Peyer's patch (tissue), 4 donors: ENCODE data around the gene STK16.

ENCODE experiments used
- POLR2A ChIP-seq, 2 donors: fragments of 450-650 bp; IDR thresholded peaks; one replicate each; pipeline ENCODE4 v1.5.1; 2017; ENCODE audit warnings: antibody characterized with exemption in 2 of 2, mild to moderate bottlenecking in 2 of 2, moderate library complexity in 2 of 2
- TF ChIP-seq, protein P1 (sequence below), 6 experiments: fragments of 450-650 bp in 4 of 6; fragments of 200-600 bp in 2 of 6; sonication (generic) in 1 of 6; IDR thresholded peaks; one replicate each; pipeline ENCODE4 v1.5.1; 2017 to 2019; ENCODE audit warnings: antibody characterized with exemption in 6 of 6, mild to moderate bottlenecking in 3 of 6, moderate library complexity in 1 of 6

DNA sequence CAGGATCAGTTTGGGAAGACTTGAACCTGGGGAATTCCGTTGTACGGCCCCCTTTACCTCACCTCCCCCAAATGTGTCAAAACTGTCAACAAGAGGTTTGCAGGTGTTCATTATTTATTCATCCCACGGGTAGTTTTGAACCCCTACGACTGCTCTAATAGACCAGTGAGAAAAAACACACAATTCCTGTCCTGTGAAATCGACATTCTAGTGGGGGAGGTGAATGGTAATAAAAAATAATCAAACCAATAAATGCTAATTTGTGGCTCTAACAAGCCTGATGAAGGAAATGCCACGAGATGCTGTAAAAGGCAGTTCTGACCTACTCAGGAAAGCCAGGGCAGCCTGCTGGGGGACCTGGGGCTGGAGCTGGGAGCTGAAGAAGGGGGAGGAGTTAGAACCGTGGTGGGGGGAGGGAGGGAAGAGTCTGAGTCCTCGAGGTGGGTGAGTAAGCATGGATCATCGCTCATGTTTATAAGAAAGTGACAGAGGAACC is 33.4 kb downstream of the STK16 start:
- TF ChIP-seq, protein P1, sequence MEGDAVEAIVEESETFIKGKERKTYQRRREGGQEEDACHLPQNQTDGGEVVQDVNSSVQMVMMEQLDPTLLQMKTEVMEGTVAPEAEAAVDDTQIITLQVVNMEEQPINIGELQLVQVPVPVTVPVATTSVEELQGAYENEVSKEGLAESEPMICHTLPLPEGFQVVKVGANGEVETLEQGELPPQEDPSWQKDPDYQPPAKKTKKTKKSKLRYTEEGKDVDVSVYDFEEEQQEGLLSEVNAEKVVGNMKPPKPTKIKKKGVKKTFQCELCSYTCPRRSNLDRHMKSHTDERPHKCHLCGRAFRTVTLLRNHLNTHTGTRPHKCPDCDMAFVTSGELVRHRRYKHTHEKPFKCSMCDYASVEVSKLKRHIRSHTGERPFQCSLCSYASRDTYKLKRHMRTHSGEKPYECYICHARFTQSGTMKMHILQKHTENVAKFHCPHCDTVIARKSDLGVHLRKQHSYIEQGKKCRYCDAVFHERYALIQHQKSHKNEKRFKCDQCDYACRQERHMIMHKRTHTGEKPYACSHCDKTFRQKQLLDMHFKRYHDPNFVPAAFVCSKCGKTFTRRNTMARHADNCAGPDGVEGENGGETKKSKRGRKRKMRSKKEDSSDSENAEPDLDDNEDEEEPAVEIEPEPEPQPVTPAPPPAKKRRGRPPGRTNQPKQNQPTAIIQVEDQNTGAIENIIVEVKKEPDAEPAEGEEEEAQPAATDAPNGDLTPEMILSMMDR (IDR thresholded peaks at IDR 0.05): no peak
- no peak for TF ChIP-seq POLR2A (IDR thresholded peaks at IDR 0.05)
